ENCODE measurements around the gene MTHFD2.

GRCh38 chr2:74253971-74254310 lies 55.5 kb downstream of the MTHFD2 start:
- TF ChIP-seq CTCF (IDR thresholded peaks at IDR 0.05) (no peak), POLR2A (IDR thresholded peaks at IDR 0.05) (no peak), POLR2AphosphoS5 (IDR thresholded peaks at IDR 0.05) (no peak)
